ENCODE measurements around the gene TAP2. TPM values are rescaled to one million over a fixed set of nuclear protein-coding genes. Genes with fewer than 3 reads are reported as not detected.

TAP2 gene
- total and polyA plus RNA-seq, 3 experiments from 2014 or later, result 35.8 to 228 (median 221) TPM

DNA sequence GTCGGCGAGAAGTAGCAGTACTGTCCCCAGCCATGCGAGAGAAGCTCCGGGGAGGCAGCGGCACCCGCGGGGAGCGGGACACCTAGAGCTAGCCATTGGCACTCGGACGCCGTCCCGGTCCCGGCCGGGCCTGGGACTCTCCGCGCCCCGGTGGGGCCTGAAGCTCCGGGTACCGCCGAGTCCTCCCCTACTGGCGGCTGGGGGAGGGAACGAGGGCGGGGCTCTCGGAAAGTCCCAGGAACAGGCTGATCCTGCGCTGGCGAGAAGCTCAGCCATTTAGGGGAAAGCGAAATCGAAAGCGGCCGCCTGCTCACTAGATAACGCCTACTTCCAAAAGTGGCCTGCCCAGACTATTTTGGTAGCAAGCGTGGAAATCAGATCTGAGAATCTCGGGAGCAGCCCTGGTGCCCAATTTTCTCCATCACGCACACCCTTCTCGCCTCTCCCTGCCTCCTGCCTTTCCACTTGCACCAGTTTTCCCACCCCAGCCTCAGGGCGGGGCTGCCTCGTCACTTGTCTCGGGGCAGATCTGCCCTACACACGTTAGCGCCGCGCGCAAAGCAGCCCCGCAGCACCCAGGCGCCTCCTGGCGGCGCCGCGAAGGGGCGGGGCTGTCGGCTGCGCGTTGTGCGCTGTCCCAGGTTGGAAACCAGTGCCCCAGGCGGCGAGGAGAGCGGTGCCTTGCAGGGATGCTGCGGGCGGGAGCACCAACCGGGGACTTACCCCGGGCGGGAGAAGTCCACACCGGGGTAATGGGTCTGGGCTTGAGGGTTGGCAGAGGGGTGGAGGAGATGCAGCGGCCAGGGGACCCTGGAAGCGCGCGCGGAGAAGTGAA lies 15.2 kb upstream of the TAP2 start, which contains the start of the genes PSMB9 and TAP1:
Gene PSMB9, plus strand, starts transcription at position 652 of the 835 bp plus-strand sequence. Its CDS starts 38 bp downstream, at position 690.
Gene TAP1, minus strand, starts transcription at position 164 of the 835 bp plus-strand sequence. Its CDS starts 68 bp downstream, at position 96.
- DNase-seq, result peak; percentile 93 to 97 (median 94)
- no peaks in the 10 kb centered on the region for H3K9me3 Mint-ChIP-seq
- no peaks in the 10 kb centered on the region for H3K27me3 Mint-ChIP-seq
- H3K36me3 Mint-ChIP-seq, result peaks cover 21 to 92% (median 48%) of the 10 kb centered on the region in 3 donors
- ChIA-PET CTCF (interaction anchor here (0.6 to 7.9 kb wide), 19 partner anchors 8 to 222 kb away, joined by 3 to 295 read pairs (median 4); partner anchors contain the start of genes BRD2, HLA-DMA, HLA-DPB1 and PSMB8), POLR2A (interaction anchor here (0.5 to 5.5 kb wide), 12 partner anchors 12 to 693 kb away, joined by 3 to 350 read pairs (median 4); partner anchors contain the start of genes GPSM3, HLA-DMA, PSMB8 and TAP2)
- peak within 1 kb of the TSS; percentile 99 to 100 (median 100) for H3K27ac Mint-ChIP-seq
- peak within 1 kb of the TSS; percentile 97 for H3K27ac ChIP-seq (ENCODE audit: low read depth, low read length)
- H3K4me1 ChIP-seq (ENCODE audit: insufficient read depth, low read length), result peaks cover 68% of the 10 kb centered on the region
- H3K36me3 ChIP-seq (ENCODE audit: insufficient read depth, low read length), result peaks cover 59% of the 10 kb centered on the region
- no peaks in the 10 kb centered on the region for H3K27me3 ChIP-seq (ENCODE audit: insufficient read depth, low read length, poor library complexity, severe bottlenecking)
- peak within 1 kb of the TSS; percentile 95 to 100 (median 99) for H3K4me3 Mint-ChIP-seq
- peak within 1 kb of the TSS; percentile 90 for H3K4me3 ChIP-seq (ENCODE audit: low read length)
- H3K4me1 Mint-ChIP-seq, result peaks cover 71 to 79% (median 77%) of the 10 kb centered on the region in 3 donors
- H3K9me3 ChIP-seq (ENCODE audit: low read length), result no peaks in the 10 kb centered on the region

DNA sequence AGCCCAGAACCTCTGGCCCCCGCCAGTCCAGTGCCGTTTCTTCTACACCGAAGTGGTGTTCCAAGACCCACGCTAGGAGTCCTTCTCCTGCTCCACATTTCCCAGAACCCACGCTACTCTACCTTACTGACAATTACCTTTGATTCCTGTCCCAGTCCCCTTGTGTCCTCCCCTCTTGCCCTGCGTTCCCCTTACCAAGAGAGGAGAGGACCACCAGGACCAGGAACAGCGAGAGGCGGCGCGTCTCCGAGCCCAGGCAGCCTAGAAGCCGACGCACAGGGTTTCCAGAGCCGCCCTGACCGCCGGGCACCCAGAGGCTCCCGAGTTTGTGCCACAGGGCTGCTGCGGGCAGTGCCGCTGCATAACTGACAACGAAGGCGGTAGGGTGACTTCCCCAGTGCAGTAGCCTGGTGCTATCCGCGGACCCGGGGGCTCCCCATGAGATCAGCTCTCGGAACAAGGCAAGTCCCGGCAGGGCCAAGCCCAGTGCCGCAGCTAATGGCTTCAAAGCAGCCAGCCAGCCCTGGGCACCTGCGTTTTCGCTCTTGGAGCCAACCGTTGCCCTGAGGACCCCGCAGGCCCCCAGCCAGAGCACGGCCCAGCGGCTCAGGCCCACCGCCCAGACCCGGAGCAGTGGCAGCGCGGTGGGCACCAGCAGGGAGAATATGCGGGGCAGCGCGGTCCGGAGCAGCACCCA lies 14.5 kb upstream of the TAP2 start:
- Mint-ChIP-seq H3K4me1 (peaks cover 73 to 80% (median 77%) of the 10 kb centered on the region in 3 donors), H3K9me3 (no peaks in the 10 kb centered on the region)

DNA sequence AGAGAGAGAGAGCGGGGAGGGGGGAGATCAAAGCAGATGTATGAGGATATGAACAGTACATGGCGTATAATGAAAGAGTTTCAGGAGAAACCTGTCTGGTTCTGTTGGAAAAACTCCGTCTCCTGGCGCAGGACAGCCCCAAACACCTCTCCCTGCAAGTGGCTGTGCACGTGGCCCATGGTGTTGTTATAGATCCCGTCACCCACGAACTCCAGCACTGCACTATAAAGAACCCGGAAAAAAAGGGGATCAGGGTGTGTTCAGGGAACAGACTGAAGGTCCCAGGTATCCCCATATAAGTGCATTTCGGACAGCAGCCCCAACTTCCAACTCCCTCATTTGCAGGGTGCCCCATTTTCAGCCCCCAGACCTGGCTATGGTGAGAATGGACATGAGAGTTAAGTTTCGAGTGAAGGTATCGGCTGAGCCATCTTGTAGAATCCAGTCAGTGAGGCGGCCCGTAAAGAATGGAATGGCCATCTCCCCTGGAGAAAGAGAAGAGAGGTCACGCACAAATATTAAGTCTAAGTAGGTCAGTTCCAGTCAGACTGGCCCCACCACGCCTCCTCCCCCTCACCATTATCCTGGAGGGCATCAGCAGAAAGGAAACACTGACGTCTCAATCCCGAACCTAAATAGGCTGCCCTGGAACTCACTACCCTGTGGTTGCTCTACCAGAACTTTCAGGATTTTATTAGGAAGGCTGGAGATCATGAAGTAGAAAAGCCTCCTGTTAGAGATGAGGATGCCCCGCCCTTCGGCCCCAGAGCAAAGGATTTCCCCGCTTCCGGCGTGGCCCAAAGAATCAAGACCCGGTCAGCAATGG lies 13.7 kb upstream of the TAP2 start:
- peaks cover 36 to 92% (median 52%) of the 10 kb centered on the region in 3 donors for H3K36me3 Mint-ChIP-seq
- no peaks in the 10 kb centered on the region for H3K9me3 ChIP-seq (ENCODE audit: low read length)

More for the DNA sequence above, 14.5 kb upstream of the TAP2 start:
- H3K9me3 ChIP-seq (ENCODE audit: low read length), result no peaks in the 10 kb centered on the region
- peak overlapping the region; percentile 90 for H3K4me3 ChIP-seq (ENCODE audit: low read length)
- H3K4me1 ChIP-seq (ENCODE audit: insufficient read depth, low read length), result peaks cover 71% of the 10 kb centered on the region
- H3K27ac Mint-ChIP-seq, result peak overlapping the region; percentile 98 to 100 (median 100)
- no peaks in the 10 kb centered on the region for H3K27me3 ChIP-seq (ENCODE audit: insufficient read depth, low read length, poor library complexity, severe bottlenecking)
- peak overlapping the region; percentile 97 for H3K27ac ChIP-seq (ENCODE audit: low read depth, low read length)
- H3K4me3 Mint-ChIP-seq, result peak overlapping the region; percentile 95 to 100 (median 99)
- H3K27me3 Mint-ChIP-seq, result no peaks in the 10 kb centered on the region
- ChIA-PET CTCF (interaction anchor here (0.6 to 7.9 kb wide), 17 partner anchors 8 to 223 kb away, joined by 3 to 295 read pairs (median 4); partner anchors contain the start of genes BRD2, HLA-DMA, HLA-DPB1 and PSMB8), POLR2A (interaction anchor here (0.7 to 5.5 kb wide), 8 partner anchors 11 to 660 kb away, joined by 3 to 350 read pairs (median 6); partner anchors contain the start of genes GPSM3, HLA-DMA, PSMB8 and TAP2)
- H3K36me3 ChIP-seq (ENCODE audit: insufficient read depth, low read length), result peaks cover 60% of the 10 kb centered on the region
- H3K36me3 Mint-ChIP-seq, result peaks cover 28 to 92% (median 50%) of the 10 kb centered on the region in 3 donors
- DNase-seq, result peak; percentile 44 to 81 (median 47)

DNA sequence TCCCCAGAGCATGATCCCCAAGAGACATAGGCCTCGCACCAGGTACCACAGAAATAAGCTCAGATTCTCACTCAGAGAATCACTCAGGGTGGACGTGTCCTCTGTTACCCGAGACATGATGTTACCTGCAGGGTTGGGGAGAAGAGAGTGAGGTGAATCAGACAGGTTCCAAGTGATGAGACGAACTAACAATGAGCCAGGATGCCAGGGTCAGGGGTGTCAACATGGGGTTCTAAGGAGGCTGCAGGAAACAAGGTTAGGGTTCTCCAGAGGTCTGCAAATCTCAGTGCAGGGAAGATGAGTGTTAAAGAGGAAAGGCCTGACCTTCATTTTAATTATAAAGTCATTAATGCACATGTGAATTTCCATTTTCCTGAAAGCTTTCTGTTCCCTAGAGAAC lies 12.5 kb upstream of the TAP2 start:
- CTCF ChIA-PET, result interaction anchor here (1.1 to 3.7 kb wide), 4 partner anchors 8 to 17 kb away, joined by 3 to 30 read pairs (median 4); partner anchors contain the start of gene TAP2
- H3K4me3 Mint-ChIP-seq, result peak overlapping the region; percentile 95 to 100 (median 99)

More for the DNA sequence above, 13.7 kb upstream of the TAP2 start:
- CTCF ChIA-PET, result interaction anchor here (1.0 to 7.9 kb wide), 8 partner anchors 7 to 132 kb away, joined by 3 to 295 read pairs (median 26); partner anchors contain the start of genes PSMB8 and TAP2
- H3K4me3 Mint-ChIP-seq, result peak overlapping the region; percentile 95 to 100 (median 99)
- Histone ChIP-seq H3K36me3 (ENCODE audit: insufficient read depth, low read length) (peaks cover 60% of the 10 kb centered on the region), H3K27me3 (ENCODE audit: insufficient read depth, low read length, poor library complexity, severe bottlenecking) (no peaks in the 10 kb centered on the region), H3K4me3 (ENCODE audit: low read length) (peak overlapping the region; percentile 90), H3K27ac (ENCODE audit: low read depth, low read length) (peak overlapping the region; percentile 97), H3K4me1 (ENCODE audit: insufficient read depth, low read length) (peaks cover 71% of the 10 kb centered on the region)
- POLR2A ChIA-PET, result interaction anchor here (5.2 to 5.5 kb wide), 2 partner anchors 10 to 121 kb away, joined by 79 to 350 read pairs; partner anchors contain the start of genes PSMB8 and TAP2
- peak in 1 of 5 donors; percentile 23 for DNase-seq
- H3K27me3 Mint-ChIP-seq, result no peaks in the 10 kb centered on the region
- H3K9me3 Mint-ChIP-seq, result no peaks in the 10 kb centered on the region
- peak overlapping the region; percentile 98 to 100 (median 100) for H3K27ac Mint-ChIP-seq
- H3K4me1 Mint-ChIP-seq, result peaks cover 73 to 80% (median 77%) of the 10 kb centered on the region in 3 donors

DNA sequence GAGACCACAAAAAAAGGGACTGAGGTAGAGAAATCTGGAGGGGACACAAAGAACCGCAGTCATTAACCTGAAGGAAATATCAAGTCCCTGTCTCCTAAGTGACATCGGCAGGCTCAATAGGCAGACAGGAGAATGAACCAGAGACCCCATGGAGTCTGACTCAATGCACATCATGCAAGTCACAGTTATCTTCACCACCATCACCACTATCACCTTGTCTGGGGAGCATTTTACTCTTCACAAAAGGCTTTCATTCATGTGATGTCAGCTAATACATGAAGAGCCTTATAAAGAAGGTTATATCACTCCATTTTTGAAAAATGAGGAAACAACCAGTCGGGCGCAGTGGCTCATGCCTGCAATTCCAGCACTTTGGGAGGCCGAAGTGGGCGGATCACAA lies 10.6 kb upstream of the TAP2 start:
- Histone ChIP-seq H3K4me3 (ENCODE audit: low read length) (no peak overlapping the region), H3K27ac (ENCODE audit: low read depth, low read length) (no peak overlapping the region)

More for the DNA sequence above, 12.5 kb upstream of the TAP2 start:
- H3K4me1 ChIP-seq (ENCODE audit: insufficient read depth, low read length), result peaks cover 71% of the 10 kb centered on the region
- no peak overlapping the region for H3K27ac ChIP-seq (ENCODE audit: low read depth, low read length)
- H3K27me3 ChIP-seq (ENCODE audit: insufficient read depth, low read length, poor library complexity, severe bottlenecking), result no peaks in the 10 kb centered on the region
- H3K36me3 ChIP-seq (ENCODE audit: insufficient read depth, low read length), result peaks cover 60% of the 10 kb centered on the region
- no peak for DNase-seq
- peak overlapping the region; percentile 90 for H3K4me3 ChIP-seq (ENCODE audit: low read length)
- Mint-ChIP-seq H3K4me1 (peaks cover 76 to 80% (median 77%) of the 10 kb centered on the region in 3 donors), H3K36me3 (peaks cover 42 to 93% (median 57%) of the 10 kb centered on the region in 3 donors), H3K27me3 (no peaks in the 10 kb centered on the region), H3K9me3 (no peaks in the 10 kb centered on the region), H3K27ac (peak overlapping the region; percentile 10 to 100 (median 90))
- H3K9me3 ChIP-seq (ENCODE audit: low read length), result no peaks in the 10 kb centered on the region
- POLR2A ChIA-PET, result interaction anchor here (0.6 kb wide), 2 partner anchors 11 to 1225 kb away, joined by 3 to 5 read pairs; no protein-coding TSS in a partner anchor

DNA sequence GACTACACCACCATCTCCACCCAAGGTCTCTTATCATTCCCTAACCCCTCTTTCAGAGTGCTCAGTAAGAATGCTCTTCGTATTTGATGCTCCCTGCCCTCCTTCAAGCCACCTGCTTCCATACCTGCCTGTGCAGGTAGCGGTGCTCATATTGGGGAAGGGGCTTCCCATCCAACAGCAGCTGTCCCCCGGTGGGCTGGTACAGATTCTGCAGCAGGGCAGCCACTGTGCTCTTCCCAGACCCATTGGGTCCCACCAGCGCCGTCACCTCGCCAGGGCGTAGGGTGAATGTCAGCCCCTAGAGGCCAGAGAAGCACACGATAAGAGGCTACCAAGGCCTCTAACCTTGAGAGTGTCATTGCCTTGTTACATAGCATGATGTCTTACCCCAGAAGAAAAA lies 9.3 kb upstream of the TAP2 start:
- Histone ChIP-seq H3K27me3 (ENCODE audit: insufficient read depth, low read length, poor library complexity, severe bottlenecking) (no peaks in the 10 kb centered on the region), H3K4me3 (ENCODE audit: low read length) (peak overlapping the region; percentile 6), H3K9me3 (ENCODE audit: low read length) (no peaks in the 10 kb centered on the region), H3K4me1 (ENCODE audit: insufficient read depth, low read length) (peaks cover 72% of the 10 kb centered on the region), H3K36me3 (ENCODE audit: insufficient read depth, low read length) (peaks cover 62% of the 10 kb centered on the region), H3K27ac (ENCODE audit: low read depth, low read length) (no peak overlapping the region)
- Mint-ChIP-seq H3K27me3 (peaks cover 0 to 1% of the 10 kb centered on the region in 2 donors), H3K4me1 (peaks cover 73 to 78% (median 77%) of the 10 kb centered on the region in 3 donors), H3K4me3 (peak overlapping the region; percentile 56 to 99 (median 77)), H3K27ac (peak overlapping the region; percentile 52 to 100 (median 98)), H3K9me3 (no peaks in the 10 kb centered on the region), H3K36me3 (peaks cover 53 to 97% (median 58%) of the 10 kb centered on the region in 3 donors)
- DNase-seq, result no peak
- ChIA-PET CTCF (interaction anchor here (1.0 kb wide), 1 partner anchor 9 kb away, joined by 4 read pairs; the partner anchor contains the start of gene TAP2), POLR2A (no interaction called here)

More for the DNA sequence above, 10.6 kb upstream of the TAP2 start:
- no peaks in the 10 kb centered on the region for H3K27me3 ChIP-seq (ENCODE audit: insufficient read depth, low read length, poor library complexity, severe bottlenecking)
- peaks cover 0 to 1% of the 10 kb centered on the region in 2 donors for H3K27me3 Mint-ChIP-seq
- H3K4me1 ChIP-seq (ENCODE audit: insufficient read depth, low read length), result peaks cover 68% of the 10 kb centered on the region
- H3K4me1 Mint-ChIP-seq, result peaks cover 68 to 73% (median 72%) of the 10 kb centered on the region in 3 donors
- H3K4me3 Mint-ChIP-seq, result peak overlapping the region; percentile 25 to 99 (median 67)
- peak overlapping the region; percentile 52 to 100 (median 96) for H3K27ac Mint-ChIP-seq
- CTCF ChIA-PET, result interaction anchor here (3.7 kb wide), 1 partner anchor 10 kb away, joined by 30 read pairs; the partner anchor contains the start of gene TAP2
- H3K36me3 ChIP-seq (ENCODE audit: insufficient read depth, low read length), result peaks cover 62% of the 10 kb centered on the region
- POLR2A ChIA-PET, result no interaction called here
- no peaks in the 10 kb centered on the region for H3K9me3 ChIP-seq (ENCODE audit: low read length)
- DNase-seq, result no peak
- H3K36me3 Mint-ChIP-seq, result peaks cover 53 to 94% (median 55%) of the 10 kb centered on the region in 3 donors
- H3K9me3 Mint-ChIP-seq, result no peaks in the 10 kb centered on the region

All from CD8-positive, alpha-beta memory T cell (primary cell).